Measurements from ENCODE around the gene ZNF784. TPM values are rescaled to one million over a fixed set of nuclear protein-coding genes. Genes with fewer than 3 reads are reported as not detected.

ZNF784 gene
- total and polyA plus RNA-seq, 2 of the 8 experiments (the other 6 are each of a cell fraction or from before 2014, with no cell fraction given): 6.5 to 8.0 TPM

GRCh38 chr19:55663846-55664536, 39.6 kb upstream of the ZNF784 start:
- POLR2A ChIA-PET (ENCODE audit: partially characterized antibody): interaction anchor here (1.1 to 1.5 kb wide), 4 partner anchors 8 to 19 kb away, joined by 3 to 5 read pairs (median 4); partner anchors contain the start of gene U2AF2
- H4K20me1 ChIP-seq (replicated peaks in 1 of 2; ENCODE audit: control insufficient read depth in 1 of 2, insufficient read depth in 2 of 2, low read length in 2 of 2): peaks cover 38 to 52% of the 10 kb centered on the region in 2 experiments

More at GRCh38 chr19:55663846-55664536, 39.6 kb upstream of the ZNF784 start:
- H3K4me1 ChIP-seq (replicated peaks in 1 of 4; ENCODE audit: control insufficient read depth in 3 of 4, insufficient read depth in 4 of 4, low read length in 3 of 4): no peaks in the 10 kb centered on the region
- no peak overlapping the region for H2BK120ac ChIP-seq (replicated peaks; ENCODE audit: low read depth, low read length)
- no peak overlapping the region for H3K14ac ChIP-seq (ENCODE audit: insufficient read length)
- no peak overlapping the region for H3K23ac ChIP-seq (ENCODE audit: insufficient read length)
- H3K27me3 ChIP-seq (replicated peaks in 1 of 4; ENCODE audit: control insufficient read depth in 3 of 4, extremely low read depth in 1 of 4, insufficient read depth in 3 of 4, low read length in 3 of 4): no peaks in the 10 kb centered on the region
- no peak overlapping the region for H2AFZ ChIP-seq (ENCODE audit: low read length)
- WGBS, 2 experiments (ENCODE audit: extremely low coverage in 1 of 2, insufficient coverage in 1 of 2, insufficient read length in 1 of 2, insufficient replicate concordance in 2 of 2, low coverage in 1 of 2, low lambda C conversion rate in 2 of 2, missing lambda C conversion rate in 1 of 2): 97% methylated on average over 17 of the region's 20 CpGs; no CpG with 5 or more reads in 1 of the 2 experiments
- H2BK15ac ChIP-seq (ENCODE audit: low read length): no peak overlapping the region
- H2BK5ac ChIP-seq (ENCODE audit: low read depth, low read length): no peak overlapping the region
- DNase-seq (ENCODE audit: low read depth in 1 of 2, low spot score in 2 of 2) (no peak), FAIRE-seq (no peak)
- CTCF ChIA-PET (ENCODE audit: partially characterized antibody): interaction anchor here (1.0 kb wide), 1 partner anchor 18 kb away, joined by 3 read pairs; no protein-coding TSS in a partner anchor
- H3K79me1 ChIP-seq (ENCODE audit: low read depth, low read length): peaks cover 17% of the 10 kb centered on the region; the same call in 1 of the 2 replicates
- H3K56ac ChIP-seq (replicated peaks; ENCODE audit: insufficient read length, low read depth, low read length): no peak overlapping the region
- no peak overlapping the region for H3K4me3 ChIP-seq (ENCODE audit: extremely low read depth in 1 of 4, insufficient read depth in 2 of 4, low read depth in 3 of 4, low read length in 4 of 4)
- H3K79me2 ChIP-seq (ENCODE audit: control insufficient read depth in 1 of 2, insufficient read depth in 2 of 2, low read length in 2 of 2): peaks cover 17 to 79% of the 10 kb centered on the region in 2 experiments; a peak in 3 of 4 replicates
- H3K18ac ChIP-seq (ENCODE audit: extremely low read depth, low read length): no peak overlapping the region
- H2AK5ac ChIP-seq (ENCODE audit: low read depth, low read length): no peak overlapping the region
- H3K27ac ChIP-seq (ENCODE audit: low read depth, low read length): no peak overlapping the region
- no peak for TF ChIP-seq SIRT6 (IDR thresholded peaks at IDR 0.05; ENCODE audit: low read length)
- no peak for TF ChIP-seq SP2 (IDR thresholded peaks at IDR 0.05; ENCODE audit: low read length)
- TF ChIP-seq SIN3A (conservative IDR thresholded peaks at IDR 0.05 in 1 of 2, IDR thresholded peaks at IDR 0.05 in 1 of 2; ENCODE audit: low read depth in 1 of 2, low read length in 2 of 2): no peak
- TF ChIP-seq FOSL1 (IDR thresholded peaks at IDR 0.05; ENCODE audit: insufficient read depth, low read depth, low read length): no peak
- no peak for TF ChIP-seq TAF1 (IDR thresholded peaks at IDR 0.05; ENCODE audit: low read depth, low read length)
- TF ChIP-seq POLR2AphosphoS5 (IDR thresholded peaks at IDR 0.05; ENCODE audit: low read depth, low read length): no peak
- no peak for TF ChIP-seq SIX5 (IDR thresholded peaks at IDR 0.05; ENCODE audit: low read depth, low read length)
- TF ChIP-seq CBX8 (IDR thresholded peaks at IDR 0.05; ENCODE audit: borderline replicate concordance, low read depth, low read length): no peak
- TF ChIP-seq SP1 (IDR thresholded peaks at IDR 0.05; ENCODE audit: low read depth, low read length): no peak
- no peak for TF ChIP-seq GTF2F1 (IDR thresholded peaks at IDR 0.05; ENCODE audit: borderline replicate concordance, low read depth, low read length)
- no peak for TF ChIP-seq RFX5 (IDR thresholded peaks at IDR 0.05; ENCODE audit: borderline replicate concordance, low read depth, low read length)
- no peak for TF ChIP-seq CBX5 (IDR thresholded peaks at IDR 0.05; ENCODE audit: low read depth, low read length)
- no peak for TF ChIP-seq SAP30 (IDR thresholded peaks at IDR 0.05; ENCODE audit: insufficient read depth, insufficient replicate concordance, low read length)
- H3K9me3 ChIP-seq (ENCODE audit: insufficient read depth in 2 of 2, low read depth in 1 of 2, low read length in 1 of 2): no peaks in the 10 kb centered on the region
- no peak overlapping the region for H4K91ac ChIP-seq (replicated peaks; ENCODE audit: insufficient read length, low read length)
- peaks cover 48 to 75% (median 66%) of the 10 kb centered on the region in 4 experiments for H3K36me3 ChIP-seq (ENCODE audit: control insufficient read depth in 2 of 4, insufficient read depth in 4 of 4, low read length in 3 of 4)
- H4K8ac ChIP-seq (ENCODE audit: extremely low read depth, insufficient read depth, low read length): no peak overlapping the region
- H3K9ac ChIP-seq (replicated peaks in 1 of 4; ENCODE audit: extremely low read depth in 1 of 4, low read depth in 3 of 4, low read length in 3 of 4): no peak overlapping the region
- no peak overlapping the region for H2BK20ac ChIP-seq (ENCODE audit: low read length)
- H4K5ac ChIP-seq (ENCODE audit: insufficient read length, low read depth, low read length): no peak overlapping the region
- no peak overlapping the region for H3K4ac ChIP-seq (replicated peaks; ENCODE audit: insufficient read length, low read depth, low read length)
- no peak overlapping the region for H2BK12ac ChIP-seq (ENCODE audit: low read depth, low read length)
- H3K4me2 ChIP-seq (ENCODE audit: insufficient read depth in 1 of 2, low read depth in 2 of 2, low read length in 2 of 2): no peak overlapping the region
- no peaks in the 10 kb centered on the region for H3K23me2 ChIP-seq (ENCODE audit: low read depth, low read length)
